Measurements from ENCODE around the gene SPCS1. TPM values are rescaled to one million over a fixed set of nuclear protein-coding genes. Genes with fewer than 3 reads are reported as not detected.

Gene SPCS1
- total RNA-seq, 1 experiment from 2014 or later = 124 TPM

GRCh38 chr3:52742418-52743041 lies 36.6 kb downstream of the SPCS1 start:
- RAD21 ChIA-PET (ENCODE audit: low non-redundant PET in 1 of 2, low total read pairs in 2 of 2, uncharacterized antibody in 2 of 2, unreplicated experiment in 2 of 2) = no interaction called here
- intact Hi-C loops (cut with micrococcal nuclease) = loop anchor here (1.0 to 5.0 kb wide), 5 partner anchors 78 to 330 kb away; no protein-coding TSS in a partner anchor
- Histone ChIP-seq H3K27ac (ENCODE audit: low read depth, low read length) (no peak overlapping the region), H3K4me2 (ENCODE audit: low read length) (no peak overlapping the region), H3K27me3 (ENCODE audit: insufficient read depth, low read length) (no peaks in the 10 kb centered on the region), H3K9me3 (ENCODE audit: control insufficient read depth in 1 of 2, insufficient read depth in 1 of 2, low read depth in 1 of 2, low read length in 2 of 2) (no peaks in the 10 kb centered on the region), H3K4me1 (ENCODE audit: control insufficient read depth in 1 of 2, insufficient read depth in 2 of 2, low read length in 2 of 2) (no peaks in the 10 kb centered on the region), H3K9ac (ENCODE audit: low read length) (no peak overlapping the region), H3K36me3 (ENCODE audit: control insufficient read depth in 1 of 2, insufficient read depth in 2 of 2, low read length in 2 of 2) (peaks cover 36 to 38% of the 10 kb centered on the region in 2 experiments), H2AFZ (ENCODE audit: low read depth, low read length, poor library complexity, severe bottlenecking) (no peak overlapping the region), H3K4me3 (replicated peaks in 1 of 2; ENCODE audit: low read depth in 1 of 2, low read length in 2 of 2) (no peak overlapping the region), H3K9me2 (ENCODE audit: insufficient read depth) (no peaks in the 10 kb centered on the region), H4K20me1 (ENCODE audit: insufficient read depth) (no peaks in the 10 kb centered on the region), H3K79me2 (ENCODE audit: insufficient read depth, low read length) (no peaks in the 10 kb centered on the region)
- no TSS peak for BruUV-seq (replicated peaks)
- DNase-seq (ENCODE audit: low read depth, low spot score) = peak; percentile 33
- CTCF ChIA-PET = no interaction called here
- TF ChIP-seq RAD21 (IDR thresholded peaks at IDR 0.05; ENCODE audit: low read depth) = peak; percentile 80
- TF ChIP-seq POLR2AphosphoS5 (IDR thresholded peaks at IDR 0.05; ENCODE audit: low read depth, low read length) = no peak
- TF ChIP-seq, protein P1, sequence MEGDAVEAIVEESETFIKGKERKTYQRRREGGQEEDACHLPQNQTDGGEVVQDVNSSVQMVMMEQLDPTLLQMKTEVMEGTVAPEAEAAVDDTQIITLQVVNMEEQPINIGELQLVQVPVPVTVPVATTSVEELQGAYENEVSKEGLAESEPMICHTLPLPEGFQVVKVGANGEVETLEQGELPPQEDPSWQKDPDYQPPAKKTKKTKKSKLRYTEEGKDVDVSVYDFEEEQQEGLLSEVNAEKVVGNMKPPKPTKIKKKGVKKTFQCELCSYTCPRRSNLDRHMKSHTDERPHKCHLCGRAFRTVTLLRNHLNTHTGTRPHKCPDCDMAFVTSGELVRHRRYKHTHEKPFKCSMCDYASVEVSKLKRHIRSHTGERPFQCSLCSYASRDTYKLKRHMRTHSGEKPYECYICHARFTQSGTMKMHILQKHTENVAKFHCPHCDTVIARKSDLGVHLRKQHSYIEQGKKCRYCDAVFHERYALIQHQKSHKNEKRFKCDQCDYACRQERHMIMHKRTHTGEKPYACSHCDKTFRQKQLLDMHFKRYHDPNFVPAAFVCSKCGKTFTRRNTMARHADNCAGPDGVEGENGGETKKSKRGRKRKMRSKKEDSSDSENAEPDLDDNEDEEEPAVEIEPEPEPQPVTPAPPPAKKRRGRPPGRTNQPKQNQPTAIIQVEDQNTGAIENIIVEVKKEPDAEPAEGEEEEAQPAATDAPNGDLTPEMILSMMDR (IDR thresholded peaks at IDR 0.05 in 2 of 3, conservative IDR thresholded peaks at IDR 0.05 in 1 of 3; ENCODE audit: borderline replicate concordance in 1 of 3, insufficient read depth in 1 of 3, low read depth in 2 of 3, low read length in 2 of 3) = peak; percentile 56 to 76 (median 69)
- TF ChIP-seq POLR2A (IDR thresholded peaks at IDR 0.05; ENCODE audit: borderline replicate concordance, extremely low read depth, insufficient read depth, insufficient read length) = no peak
- peak; percentile 90 for ATAC-seq
- POLR2A ChIA-PET = no interaction called here

DNA sequence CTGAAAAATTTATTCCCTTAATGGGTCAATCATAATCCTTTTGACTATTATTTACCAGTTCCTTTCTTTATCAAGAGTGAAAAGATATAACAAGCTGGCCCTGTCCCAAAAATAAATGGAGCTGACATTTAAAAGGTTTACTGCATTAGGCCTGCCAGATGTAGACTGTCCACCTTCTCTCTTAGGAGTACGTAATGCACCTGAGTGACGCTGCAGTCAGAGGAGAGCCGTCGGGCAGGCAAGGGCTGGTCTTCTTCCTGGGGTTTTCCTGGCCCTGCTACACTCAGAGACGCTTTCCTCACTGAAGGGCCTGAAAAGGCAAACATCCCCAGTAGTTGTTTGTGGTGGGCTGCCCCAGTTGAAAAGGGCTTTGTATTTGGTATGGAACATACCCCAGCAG lies 37.2 kb downstream of the SPCS1 start:
- H3K9me2 ChIP-seq (ENCODE audit: insufficient read depth) = no peaks in the 10 kb centered on the region
- ATAC-seq (no peak), DNase-seq (ENCODE audit: low read depth, low spot score) (no peak)
- no peak overlapping the region for H2AFZ ChIP-seq (ENCODE audit: low read depth, low read length, poor library complexity, severe bottlenecking)
- no peaks in the 10 kb centered on the region for H3K4me1 ChIP-seq (ENCODE audit: control insufficient read depth in 1 of 2, insufficient read depth in 2 of 2, low read length in 2 of 2)
- ChIA-PET RAD21 (ENCODE audit: low non-redundant PET in 1 of 2, low total read pairs in 2 of 2, uncharacterized antibody in 2 of 2, unreplicated experiment in 2 of 2) (no interaction called here), CTCF (interaction anchor here (0.7 kb wide), 1 partner anchor 76 kb away, joined by 3 read pairs; no protein-coding TSS in a partner anchor), POLR2A (no interaction called here)
- no peaks in the 10 kb centered on the region for H3K27me3 ChIP-seq (ENCODE audit: insufficient read depth, low read length)
- intact Hi-C loops (cut with micrococcal nuclease) = loop anchor here (2.0 to 5.0 kb wide), 4 partner anchors 78 to 314 kb away; no protein-coding TSS in a partner anchor
- no peaks in the 10 kb centered on the region for H3K79me2 ChIP-seq (ENCODE audit: insufficient read depth, low read length)
- H3K4me3 ChIP-seq (replicated peaks in 1 of 2; ENCODE audit: low read depth in 1 of 2, low read length in 2 of 2) = no peak overlapping the region
- no peak overlapping the region for H3K4me2 ChIP-seq (ENCODE audit: low read length)
- H3K9me3 ChIP-seq (ENCODE audit: control insufficient read depth in 1 of 2, insufficient read depth in 1 of 2, low read depth in 1 of 2, low read length in 2 of 2) = no peaks in the 10 kb centered on the region
- BruUV-seq (replicated peaks) = no TSS peak
- peaks cover 38 to 39% of the 10 kb centered on the region in 2 experiments for H3K36me3 ChIP-seq (ENCODE audit: control insufficient read depth in 1 of 2, insufficient read depth in 2 of 2, low read length in 2 of 2)
- no peaks in the 10 kb centered on the region; the same call in 1 of the 2 replicates for H4K20me1 ChIP-seq (ENCODE audit: insufficient read depth)
- no peak overlapping the region for H3K9ac ChIP-seq (ENCODE audit: low read length)
- H3K27ac ChIP-seq (ENCODE audit: low read depth, low read length) = no peak overlapping the region
- TF ChIP-seq, protein P2, sequence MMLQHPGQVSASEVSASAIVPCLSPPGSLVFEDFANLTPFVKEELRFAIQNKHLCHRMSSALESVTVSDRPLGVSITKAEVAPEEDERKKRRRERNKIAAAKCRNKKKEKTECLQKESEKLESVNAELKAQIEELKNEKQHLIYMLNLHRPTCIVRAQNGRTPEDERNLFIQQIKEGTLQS (IDR thresholded peaks at IDR 0.05) = no peak
- no peak for TF ChIP-seq JUND (IDR thresholded peaks at IDR 0.05)
- TF ChIP-seq RAD21 (IDR thresholded peaks at IDR 0.05; ENCODE audit: low read depth) = no peak
- no peak for TF ChIP-seq ZFX (IDR thresholded peaks at IDR 0.05)
- TF ChIP-seq POLR2A (IDR thresholded peaks at IDR 0.05; ENCODE audit: borderline replicate concordance, extremely low read depth, insufficient read depth, insufficient read length) = no peak
- TF ChIP-seq CEBPB (IDR thresholded peaks at IDR 0.05; ENCODE audit: low read depth) = no peak
- no peak for TF ChIP-seq YY1 (IDR thresholded peaks at IDR 0.05; ENCODE audit: extremely low read depth, insufficient replicate concordance, low read depth, low read length)
- no peak for TF ChIP-seq ZNF274 (IDR thresholded peaks at IDR 0.05; ENCODE audit: low read depth, low read length)
